GM19193 (cell line): ENCODE results near the gene ARHGEF4.

Source experiments
- POLR2A ChIP-seq: IDR thresholded peaks from 4 replicates; pipeline ENCODE4 v1.6.1; 2011; ENCODE audit not compliant: insufficient read depth, insufficient read length; ENCODE audit errors: extremely low read depth

ARHGEF4 gene

DNA sequence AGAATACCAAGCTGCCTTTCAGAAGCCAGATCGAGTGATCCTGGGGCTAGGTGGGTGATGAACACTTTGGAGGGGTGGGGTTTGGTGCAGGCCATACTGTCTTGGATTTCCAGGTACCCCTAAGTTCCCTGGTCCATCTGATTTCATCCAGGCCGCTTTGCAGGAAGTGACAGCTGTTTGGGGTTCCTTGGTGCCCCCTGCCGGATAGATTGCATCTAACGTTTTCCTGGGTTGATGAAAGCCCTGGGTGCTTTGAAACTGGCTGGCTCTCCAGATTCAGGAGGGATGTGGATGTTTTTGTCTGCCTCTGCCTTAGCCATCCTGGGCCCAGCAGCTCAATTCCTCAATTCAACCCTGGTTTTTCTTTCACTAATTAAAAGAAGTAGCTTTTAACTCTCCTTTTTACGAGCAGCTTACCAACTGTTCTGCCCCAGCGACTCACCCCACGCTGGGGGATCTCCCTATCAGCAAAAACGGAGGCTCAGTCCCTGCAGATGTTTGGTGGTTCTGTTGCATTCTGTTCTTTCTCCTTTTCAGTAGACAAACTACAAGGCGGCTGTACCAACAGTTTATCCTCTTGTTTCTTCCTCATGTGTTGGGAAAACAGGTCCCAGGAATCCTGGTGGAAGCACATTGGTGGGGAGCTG lies 37.1 kb downstream of the ARHGEF4 start:
- TF ChIP-seq POLR2A: no peak

DNA sequence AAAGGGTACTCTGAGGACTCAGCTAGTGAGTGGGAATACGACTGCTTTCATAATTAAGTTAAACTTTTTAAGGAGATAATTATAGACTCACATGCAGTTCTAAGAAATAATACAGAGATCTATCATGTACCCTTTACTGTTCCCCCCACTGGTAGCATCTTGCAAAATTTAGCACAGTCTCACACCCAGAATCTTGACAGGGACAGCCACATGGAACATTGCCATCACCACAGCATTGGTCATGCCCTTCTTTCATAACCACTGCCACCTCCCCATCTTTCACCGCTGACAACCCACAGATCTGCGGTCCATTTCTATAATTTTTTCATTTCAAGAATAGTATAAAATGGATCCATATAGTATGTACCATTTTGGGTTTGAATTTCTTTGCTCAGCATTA lies 37.8 kb downstream of the ARHGEF4 start:
- TF ChIP-seq POLR2A: no peak

DNA sequence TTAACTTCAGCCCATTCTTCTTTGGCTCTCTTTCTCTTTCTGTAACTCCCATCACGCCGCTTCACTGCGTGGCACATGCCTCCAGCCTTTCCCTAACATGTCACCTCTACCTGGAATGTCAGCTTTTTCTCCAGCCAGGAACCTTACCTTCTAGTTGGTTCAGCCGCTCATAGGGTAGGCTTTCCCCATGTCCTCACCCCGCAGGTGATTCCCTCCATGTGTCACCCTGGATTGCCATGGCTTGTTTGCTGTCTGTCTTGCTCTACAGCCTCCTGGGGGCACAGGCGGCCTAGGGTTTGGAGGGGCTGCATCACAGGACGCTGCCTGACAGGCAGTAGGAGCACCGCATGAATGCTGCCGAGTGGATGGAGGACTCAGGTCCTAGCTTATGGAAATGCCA lies 39.2 kb downstream of the ARHGEF4 start:
- TF ChIP-seq POLR2A: no peak

DNA sequence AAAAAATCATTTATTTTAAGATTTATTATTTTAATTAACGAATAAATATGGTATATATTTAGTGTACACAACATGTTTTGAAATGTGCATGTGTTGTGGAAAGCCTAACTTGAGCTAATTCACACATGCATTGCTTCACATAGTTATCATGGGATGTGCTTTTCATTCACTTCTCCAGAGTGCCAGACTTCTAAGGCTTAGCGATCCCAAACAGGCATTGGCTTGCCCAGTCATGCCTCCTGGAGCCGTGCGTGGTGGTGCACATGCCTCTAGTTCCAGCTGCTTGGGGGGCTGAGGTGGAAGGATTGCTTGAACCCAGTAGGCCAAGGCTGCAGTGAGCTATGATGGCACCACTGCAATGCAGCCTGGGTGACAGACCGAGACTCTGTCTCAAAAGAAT lies 40.5 kb downstream of the ARHGEF4 start:
- TF ChIP-seq POLR2A: no peak

DNA sequence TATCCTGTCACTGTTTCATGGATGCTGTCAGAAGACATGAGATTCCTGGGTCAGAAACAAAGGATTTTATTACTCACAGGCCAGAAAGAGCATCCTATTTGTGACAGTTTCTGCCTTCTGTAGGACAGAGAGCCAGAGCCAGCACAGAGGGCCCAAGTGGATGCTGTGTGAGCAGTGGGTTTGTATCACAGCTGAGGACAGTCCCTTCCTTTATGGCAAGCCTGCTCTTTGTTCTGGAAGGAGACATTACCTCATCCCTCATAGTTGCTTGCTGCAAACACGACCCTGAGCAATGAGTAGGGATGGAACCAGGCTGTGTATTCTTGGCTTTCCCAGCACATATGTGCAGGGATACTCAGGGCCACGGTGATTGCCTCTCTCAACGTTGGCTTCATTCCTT lies 41.6 kb downstream of the ARHGEF4 start:
- TF ChIP-seq POLR2A: no peak

DNA sequence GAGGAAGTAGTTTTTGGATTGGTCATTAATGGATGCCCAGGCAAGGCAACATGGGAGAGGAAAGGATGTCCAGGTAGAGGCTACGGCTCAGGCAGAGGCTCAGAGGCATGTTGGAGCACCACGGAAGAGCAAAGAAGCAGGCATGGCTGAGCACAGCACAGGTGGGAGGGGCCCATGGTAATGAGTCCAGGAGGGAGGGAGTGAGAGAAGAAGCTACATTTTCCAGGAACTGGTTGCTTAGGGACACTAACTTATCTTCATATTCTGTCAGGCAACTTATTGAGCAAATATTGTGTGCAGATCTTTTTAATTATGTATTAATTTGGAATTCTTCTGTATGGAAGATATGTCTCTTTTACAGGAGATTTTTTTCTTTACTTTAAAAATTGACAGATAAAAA lies 42.2 kb downstream of the ARHGEF4 start:
- no peak for TF ChIP-seq POLR2A

DNA sequence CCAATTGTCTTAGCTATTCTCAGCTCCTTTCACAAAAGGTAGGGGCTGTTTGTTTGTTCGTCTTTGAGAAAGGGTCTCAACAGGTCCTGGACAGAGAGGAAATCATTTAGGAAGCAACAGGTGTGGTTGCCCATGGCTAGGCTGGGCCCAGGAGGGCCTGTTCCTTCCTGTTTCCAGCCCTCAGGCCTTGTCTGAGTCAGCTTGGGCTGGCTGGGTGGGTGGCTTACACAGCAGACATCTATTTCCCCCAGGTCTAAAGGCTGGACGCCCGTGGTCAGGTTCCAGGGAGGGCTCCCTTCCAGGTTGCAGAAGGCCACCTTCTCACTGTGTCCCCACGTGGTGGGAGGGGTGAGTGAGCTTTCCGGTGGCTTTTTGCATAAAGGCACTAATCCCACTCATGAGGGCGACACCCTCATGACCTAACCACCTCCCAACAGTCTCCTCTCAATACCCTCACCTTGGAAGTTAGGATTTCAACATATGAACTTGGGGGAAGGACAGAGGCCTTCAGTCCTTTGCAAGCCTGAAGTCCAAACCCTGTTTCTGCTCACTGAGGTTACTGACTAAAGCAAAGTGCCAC lies 45.5 kb downstream of the ARHGEF4 start:
- no peak for TF ChIP-seq POLR2A

DNA sequence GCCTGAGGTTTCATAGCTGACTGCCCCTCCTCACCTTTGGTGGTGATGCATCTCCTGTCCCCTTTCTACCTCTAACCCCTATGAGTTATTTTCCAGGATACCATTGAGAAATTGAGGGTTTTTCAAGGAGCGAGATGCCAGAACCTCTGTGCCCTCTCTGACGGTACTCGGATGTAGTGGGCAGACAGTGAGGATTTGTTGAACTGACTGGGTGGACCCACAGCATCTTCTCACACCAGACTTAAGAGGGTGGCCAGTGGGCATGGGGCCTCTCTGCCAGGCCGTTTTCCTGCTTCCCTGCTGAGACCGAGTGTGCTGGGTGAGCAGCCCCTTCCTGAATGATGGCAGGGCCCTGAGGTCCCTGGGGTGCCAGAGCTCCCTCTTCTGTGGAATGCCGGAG lies 46.3 kb downstream of the ARHGEF4 start:
- TF ChIP-seq POLR2A: no peak

DNA sequence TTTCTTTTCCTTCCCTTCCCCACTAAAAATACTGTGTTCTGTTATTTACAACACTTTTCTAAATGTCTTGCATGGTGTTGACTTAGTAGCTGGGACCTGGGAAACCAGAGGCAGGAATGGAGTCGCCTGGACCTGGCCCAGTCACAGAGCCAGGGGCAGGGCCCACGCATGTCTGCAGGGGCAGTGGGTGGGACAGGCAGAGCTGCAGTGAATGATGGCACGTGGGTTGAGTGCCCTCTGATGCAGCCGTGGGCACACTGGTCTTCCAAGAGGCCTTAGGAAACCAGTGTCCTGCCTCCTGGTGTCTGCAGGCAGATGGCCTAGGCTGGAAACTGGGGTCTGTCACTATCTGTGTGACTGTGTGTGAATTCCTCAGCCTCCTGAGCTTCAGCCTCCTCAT lies 46.8 kb downstream of the ARHGEF4 start:
- TF ChIP-seq POLR2A: no peak

DNA sequence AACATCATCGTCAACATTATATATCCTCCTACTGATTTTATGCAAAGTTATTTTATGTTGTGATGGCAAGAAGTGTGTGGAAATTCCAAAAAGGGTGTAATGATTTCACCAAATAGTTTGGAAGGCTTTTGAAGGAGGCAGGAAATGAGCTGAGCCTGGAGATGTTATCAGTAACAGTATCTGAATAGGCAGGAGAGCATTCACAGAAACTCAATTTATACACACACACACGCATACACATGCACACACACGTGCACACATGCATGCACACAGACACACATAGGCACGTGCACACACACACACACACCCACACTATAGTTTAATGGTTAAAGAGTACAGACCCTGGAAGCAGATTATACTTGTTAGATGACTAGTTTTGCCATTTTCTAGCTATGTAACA lies 47.3 kb downstream of the ARHGEF4 start:
- TF ChIP-seq POLR2A: no peak

DNA sequence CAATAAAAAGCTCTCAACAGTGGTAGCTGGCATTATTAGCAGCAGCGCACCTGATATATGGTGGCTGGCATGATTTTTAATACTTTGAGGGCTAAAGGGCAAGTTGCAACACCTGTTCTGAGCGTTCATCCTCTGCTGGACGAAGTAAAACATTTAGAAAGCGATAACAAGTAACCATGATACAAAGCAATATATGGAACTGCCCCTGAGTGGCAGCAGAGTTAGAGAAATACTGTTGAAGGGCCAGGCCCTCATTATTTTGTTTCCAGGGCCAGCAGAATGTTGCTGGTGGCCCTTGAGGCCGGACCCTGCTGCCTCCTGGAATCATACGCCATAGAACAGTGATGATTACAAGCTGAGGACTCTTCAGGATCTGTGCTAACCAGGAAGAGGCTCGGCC lies 47.8 kb downstream of the ARHGEF4 start:
- TF ChIP-seq POLR2A: no peak

DNA sequence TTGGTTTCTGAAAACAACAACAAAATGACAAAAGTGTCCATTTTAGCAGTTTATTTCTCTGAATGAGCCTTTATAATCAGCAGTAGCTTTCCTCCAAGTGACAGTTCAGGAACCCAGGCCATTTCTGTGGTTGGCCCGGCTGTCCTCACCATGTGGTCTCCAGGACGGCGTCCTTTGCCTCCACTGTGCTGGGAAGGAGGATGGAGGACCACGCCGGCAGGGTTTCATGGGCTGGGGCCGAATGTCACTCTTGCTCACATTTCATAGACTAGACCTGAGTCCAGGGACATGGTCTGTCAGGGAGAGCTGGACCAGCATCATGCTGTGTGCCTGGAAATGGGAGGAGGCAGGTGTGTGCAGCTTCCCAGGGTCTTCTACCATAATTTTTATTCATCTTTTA lies 50.9 kb downstream of the ARHGEF4 start:
- no peak for TF ChIP-seq POLR2A

DNA sequence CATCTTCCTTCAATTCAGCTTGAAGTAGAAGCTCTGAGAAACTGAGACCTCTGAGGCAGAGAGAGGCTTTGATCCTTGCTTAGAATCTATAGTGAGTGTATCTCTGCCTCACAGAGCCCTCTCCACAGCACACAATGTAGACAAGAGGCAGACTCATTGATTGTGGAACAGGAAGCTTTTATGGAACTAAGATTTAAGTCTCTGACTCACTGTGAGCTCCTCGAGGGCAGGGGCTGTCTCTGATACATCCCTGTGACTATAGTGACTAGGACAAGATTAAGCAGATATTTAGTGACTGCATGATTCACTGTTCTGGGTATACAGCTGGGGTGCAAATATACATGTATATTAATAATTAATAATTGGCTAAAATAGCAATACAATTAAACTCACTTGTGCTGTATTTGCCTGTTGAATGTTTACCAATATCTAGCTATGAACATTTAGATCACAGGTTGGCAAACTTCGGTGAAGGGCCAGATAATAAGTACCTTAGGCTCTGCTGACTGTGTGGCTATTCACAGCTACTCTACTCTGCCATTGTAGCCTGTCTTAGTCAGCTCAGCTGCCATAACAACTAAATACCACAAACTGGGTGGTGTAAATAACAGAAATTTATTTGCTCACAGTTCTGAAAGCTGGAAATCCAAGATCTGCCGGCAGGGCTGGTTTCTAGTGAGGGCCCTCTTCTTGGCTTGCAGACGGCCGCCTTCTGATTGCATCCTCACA lies 54.4 kb downstream of the ARHGEF4 start:
- TF ChIP-seq POLR2A: no peak

DNA sequence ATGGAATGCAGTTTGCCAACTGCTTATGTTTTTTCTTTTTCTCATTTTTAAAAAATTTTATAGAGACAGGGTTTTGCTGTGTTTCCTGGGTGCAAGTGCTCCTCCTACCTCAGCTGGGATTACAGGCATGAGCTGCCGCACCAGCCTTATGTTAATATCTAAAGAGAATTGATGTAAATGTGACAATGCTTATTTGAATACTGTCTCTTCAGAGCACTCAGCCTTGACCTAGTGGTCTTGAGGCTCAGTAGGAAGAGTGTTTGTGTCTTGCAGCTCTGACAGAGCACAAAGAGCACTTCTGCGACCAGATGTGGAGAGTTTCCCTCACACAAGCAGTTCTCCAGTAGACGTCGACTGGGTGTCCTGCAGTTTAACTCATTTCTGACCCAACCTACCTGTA lies 55.3 kb downstream of the ARHGEF4 start:
- no peak for TF ChIP-seq POLR2A

DNA sequence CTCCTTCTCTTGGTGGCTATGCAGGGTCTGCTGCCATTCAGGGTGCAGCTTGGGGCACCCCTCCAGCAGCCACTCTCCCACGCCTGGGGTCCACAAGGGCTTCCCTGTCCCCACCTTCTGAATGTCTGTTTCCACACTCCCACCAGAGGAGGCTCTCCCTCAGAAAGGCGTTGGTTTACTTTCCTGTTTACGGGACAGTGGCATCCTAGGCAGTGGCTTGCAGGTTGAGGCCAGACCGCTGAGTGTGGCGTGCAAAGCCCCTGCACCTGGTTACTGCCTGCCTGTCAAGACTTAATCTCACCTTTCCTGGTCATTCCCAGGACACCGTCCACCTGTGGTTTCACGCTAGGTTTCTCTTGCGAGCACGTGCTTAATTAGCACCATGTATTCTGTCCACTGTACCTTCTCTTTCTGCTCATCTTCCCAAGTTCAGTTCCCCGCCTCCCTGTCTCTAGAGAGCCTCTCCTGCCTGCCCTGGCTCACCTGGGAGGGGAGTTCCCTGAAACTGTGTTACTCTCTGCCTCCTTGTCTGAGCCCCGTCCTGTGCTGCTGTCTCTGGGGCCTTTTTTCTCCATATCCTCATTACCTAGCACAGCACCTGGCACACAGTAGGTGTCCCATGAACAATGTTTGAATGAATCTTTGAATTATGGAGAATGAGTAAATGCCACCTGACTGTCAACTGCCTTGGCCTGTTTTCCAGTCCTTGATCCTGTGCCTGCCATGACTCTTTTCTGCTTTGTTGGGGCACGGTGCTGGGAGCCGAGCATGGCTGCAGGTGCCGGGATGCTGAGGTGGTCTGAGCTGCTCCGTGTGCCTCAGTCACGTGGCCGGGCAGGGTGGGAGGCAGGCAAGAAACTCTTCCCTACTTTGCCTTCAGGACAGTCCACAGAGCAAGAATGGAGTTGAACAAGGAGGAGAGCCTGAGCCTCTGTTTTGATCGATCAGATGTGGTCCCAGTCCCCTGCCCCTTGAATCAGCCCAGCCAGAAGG lies 56.4 kb downstream of the ARHGEF4 start:
- TF ChIP-seq POLR2A: no peak
